B cell (primary cell): Measurements from ENCODE around the gene POLR2C. TPM values are rescaled to one million over a fixed set of nuclear protein-coding genes. Genes with fewer than 3 reads are reported as not detected.

ENCODE experiments used
- ATAC-seq: fragments of 200-7000 bp; cut with Tn5 transposase; one replicate; pipeline ENCODE4 v1.10.0; 2021; ENCODE audit warnings: low read depth, mild to moderate bottlenecking, moderate number of reproducible peaks, moderate library complexity
- CTCF ChIA-PET: fragments of 350-600 bp; sonication (Branson Sonifier 250); formaldehyde crosslinking; loops from one replicate; lab custom pipeline; 2021; ENCODE audit warnings: antibody characterized with exemption, inconsistent platforms; lab: Charles Lee
- POLR2A ChIA-PET: fragments of 350-600 bp; sonication (Branson Sonifier 250); formaldehyde crosslinking; loops from one replicate; lab custom pipeline; 2021; ENCODE audit warnings: antibody characterized with exemption; lab: Charles Lee
- DNase-seq: peaks from one replicate; pipeline ENCODE4 v3.0.0; 2013
- H2AFZ ChIP-seq: 2 replicates; pipeline ENCODE4 v1.6.1; 2012; ENCODE audit warnings: mild to moderate bottlenecking, low read depth, low read length; ENCODE audit not compliant: insufficient read depth, poor library complexity, severe bottlenecking
- H3K27ac ChIP-seq, 2 donors: 1 replicate in 1 of 2; 2 replicates in 1 of 2; pipeline ENCODE4 v1.5.1; 2012 to 2013; ENCODE audit warnings: low read length in 2 of 2, mild to moderate bottlenecking in 2 of 2, moderate library complexity in 1 of 2
- H3K27me3 ChIP-seq, 4 experiments: fragments of 200-600 bp in 1 of 4; sonication (generic) in 1 of 4; replicated peaks in 1 of 4; 1 replicate in 2 of 4; 2 replicates in 2 of 4; pipeline versions ENCODE4 v1.6.1 to v1.7.0; 2013 to 2016; ENCODE audit warnings: low read length in 3 of 4, mild to moderate bottlenecking in 2 of 4, mixed read lengths in 1 of 4, moderate library complexity in 1 of 4; ENCODE audit not compliant: insufficient read depth in 4 of 4, control insufficient read depth in 3 of 4; ENCODE audit errors: control extremely low read depth in 1 of 4
- H3K36me3 ChIP-seq, 2 experiments: replicated peaks in 1 of 2; 1 replicate in 1 of 2; 2 replicates in 1 of 2; pipeline versions ENCODE4 v1.6.1 to v1.7.1; 2013; ENCODE audit warnings: low read length in 1 of 2; ENCODE audit not compliant: insufficient read depth in 2 of 2, control insufficient read depth in 1 of 2; ENCODE audit errors: control extremely low read depth in 1 of 2, extremely low read depth in 1 of 2
- H3K4me1 ChIP-seq, 2 donors: fragments of 200-600 bp in 1 of 2; sonication (generic) in 1 of 2; 1 replicate in 1 of 2; 2 replicates in 1 of 2; pipeline versions ENCODE4 v1.5.1 to v1.6.1; 2013 to 2017; ENCODE audit warnings: low read length in 2 of 2; ENCODE audit not compliant: control insufficient read depth in 2 of 2, insufficient read depth in 2 of 2
- H3K4me2 ChIP-seq: replicated peaks from 2 replicates; pipeline ENCODE3; 2012; ENCODE audit warnings: mild to moderate bottlenecking, low read depth, low read length; ENCODE audit not compliant: poor library complexity, severe bottlenecking
- H3K4me3 ChIP-seq, 5 experiments: fragments of 200-600 bp in 1 of 5; sonication (generic) in 1 of 5; 1 replicate in 3 of 5; 2 replicates in 2 of 5; pipeline versions ENCODE4 v1.5.1 to v1.7.0; 2011 to 2016; ENCODE audit warnings: low read length in 4 of 5, mild to moderate bottlenecking in 4 of 5, low read depth in 2 of 5, control low read depth in 1 of 5, moderate library complexity in 1 of 5; ENCODE audit not compliant: insufficient read depth in 1 of 5; ENCODE audit errors: control extremely low read depth in 1 of 5, extremely low read depth in 1 of 5
- H3K79me2 ChIP-seq: fragments of 200-600 bp; sonication (generic); one replicate; pipeline ENCODE4 v1.6.0; 2016; ENCODE audit warnings: low read length; ENCODE audit not compliant: control insufficient read depth, insufficient read depth
- H3K9ac ChIP-seq: fragments of 200-600 bp; sonication (generic); 2 replicates; pipeline ENCODE4 v1.6.1; 2017; ENCODE audit warnings: mild to moderate bottlenecking, low read length, moderate library complexity
- H3K9me3 ChIP-seq, 3 donors: one replicate each; pipeline versions ENCODE4 v1.6.1 to v1.7.1; 2013; ENCODE audit warnings: low read length in 2 of 3; ENCODE audit not compliant: control insufficient read depth in 2 of 3, insufficient read depth in 1 of 3; ENCODE audit errors: control extremely low read depth in 1 of 3
- H4K20me1 ChIP-seq: 2 replicates; pipeline ENCODE4 v1.6.0; 2012; ENCODE audit warnings: mild to moderate bottlenecking, low read length; ENCODE audit not compliant: insufficient read depth, control insufficient read depth, poor library complexity, severe bottlenecking
- H3K27ac Mint-ChIP-seq: one replicate; pipeline ENCODE4 v1.8.0; 2021; ENCODE audit warnings: mixed read lengths
- H3K27me3 Mint-ChIP-seq: one replicate; pipeline ENCODE4 v1.8.0; 2021; ENCODE audit warnings: mixed read lengths
- H3K4me1 Mint-ChIP-seq: one replicate; pipeline ENCODE4 v1.8.0; 2021; ENCODE audit warnings: mixed read lengths
- H3K4me3 Mint-ChIP-seq: one replicate; pipeline ENCODE4 v1.8.0; 2021; ENCODE audit warnings: mixed read lengths
- H3K9me3 Mint-ChIP-seq: one replicate; pipeline ENCODE4 v1.8.0; 2022; ENCODE audit warnings: mixed read lengths; ENCODE audit not compliant: insufficient read depth
- CTCF ChIP-seq: fragments of 200-600 bp; IDR thresholded peaks from one replicate; pipeline ENCODE4 v1.8.0; 2022; ENCODE audit warnings: antibody characterized with exemption, mild to moderate bottlenecking
- EZH2 ChIP-seq: IDR thresholded peaks from 2 replicates; pipeline ENCODE4 v1.6.1; 2012; ENCODE audit warnings: borderline replicate concordance, low read depth, mild to moderate bottlenecking, moderate library complexity, low read length; ENCODE audit not compliant: insufficient read depth, poor library complexity, severe bottlenecking
- WGBS: methylation state at CpG from one replicate; pipeline ENCODE4 v1.1.5; 2013; ENCODE audit warnings: missing lambda C conversion rate; ENCODE audit not compliant: insufficient coverage; 5-methylcytosine and 5-hydroxymethylcytosine counted together
- intact Hi-C: fragments of 100-400 bp; cut with micrococcal nuclease; formaldehyde crosslinking; loops from one replicate; pipeline ENCODE4 v1.10.0; 2022
- polyA plus RNA-seq: library from polyadenylated mRNA; depleted of rRNA; stranded (reverse); fragments of >200 nt; gene quantifications from 2 replicates; pipeline ENCODE4 v1.2.3, GENCODE V29; 2012
- total RNA-seq, 2 donors: library from RNA; stranded (reverse); fragments of 120-200 nt in 1 of 2; gene quantifications; 1 replicate in 1 of 2; 2 replicates in 1 of 2; pipeline versions ENCODE4 v1.2.3 to v1.2.4, GENCODE V29; 2013 to 2022

POLR2C gene
- total and polyA plus RNA-seq, 2 donors (not counting 1 experiment from before 2014, with no cell fraction given): 57.8 to 70.1 TPM

- TF ChIP-seq CTCF (no peak), EZH2 (no peak)
- no peak overlapping the region for H2AFZ ChIP-seq
- Mint-ChIP-seq H3K9me3 (no peaks in the 10 kb centered on the region), H3K4me1 (peaks cover 29% of the 10 kb centered on the region), H3K4me3 (no peak overlapping the region), H3K27me3 (no peaks in the 10 kb centered on the region), H3K27ac (no peak overlapping the region)
- no peak overlapping the region for H3K4me2 ChIP-seq
- H3K4me3 ChIP-seq: no peak overlapping the region
- DNase-seq: no peak
- H3K9ac ChIP-seq: no peak overlapping the region
- CTCF ChIA-PET: interaction anchor here (0.7 to 7.8 kb wide), 14 partner anchors 13 to 218 kb away, joined by 3 to 111 read pairs (median 12); partner anchors contain the start of genes ADGRG5 and CCDC102A
- H3K27me3 ChIP-seq: no peaks in the 10 kb centered on the region
- peaks cover 0 to 4% (median 0%) of the 10 kb centered on the region in 3 donors for H3K9me3 ChIP-seq
- H4K20me1 ChIP-seq: no peaks in the 10 kb centered on the region
- H3K27ac ChIP-seq: no peak overlapping the region
- peaks cover 14% of the 10 kb centered on the region for H3K79me2 ChIP-seq
- 98% methylated on average over 13 of the region's 13 CpGs for WGBS
- intact Hi-C loops: no loop called here
- no peak for ATAC-seq
- H3K4me1 ChIP-seq: peaks cover 22 to 26% of the 10 kb centered on the region in 2 donors
- POLR2A ChIA-PET: interaction anchor here (1.3 kb wide), 1 partner anchor 102 kb away, joined by 4 read pairs; no protein-coding TSS in a partner anchor
- peaks cover 0 to 19% of the 10 kb centered on the region in 2 experiments for H3K36me3 ChIP-seq
Measured at GRCh38 chr16:57518520-57518919, 56.0 kb downstream of the POLR2C start.

- no peak overlapping the region for H3K27ac Mint-ChIP-seq
Measured at GRCh38 chr16:57518922-57519321, 56.4 kb downstream of the POLR2C start.

More at GRCh38 chr16:57518922-57519321, 56.4 kb downstream of the POLR2C start:
- H3K4me3 Mint-ChIP-seq: no peak overlapping the region
- Histone ChIP-seq H2AFZ (no peak overlapping the region), H4K20me1 (no peaks in the 10 kb centered on the region), H3K9ac (no peak overlapping the region), H3K4me2 (no peak overlapping the region), H3K27me3 (no peaks in the 10 kb centered on the region), H3K9me3 (peaks cover 0 to 4% (median 0%) of the 10 kb centered on the region in 3 donors), H3K27ac (no peak overlapping the region), H3K4me3 (no peak overlapping the region), H3K4me1 (peaks cover 26 to 30% of the 10 kb centered on the region in 2 donors), H3K36me3 (peaks cover 0 to 19% of the 10 kb centered on the region in 2 experiments), H3K79me2 (peaks cover 14% of the 10 kb centered on the region)
- ChIA-PET POLR2A (interaction anchor here (1.3 kb wide), 1 partner anchor 102 kb away, joined by 4 read pairs; no protein-coding TSS in a partner anchor), CTCF (interaction anchor here (0.9 to 7.8 kb wide), 15 partner anchors 13 to 425 kb away, joined by 3 to 111 read pairs (median 9); partner anchors contain the start of genes ADGRG5, CCDC102A and DOK4)
- peaks cover 32% of the 10 kb centered on the region for H3K4me1 Mint-ChIP-seq
- intact Hi-C loops: loop anchor here (1.0 kb wide), 3 partner anchors 57 to 219 kb away; no protein-coding TSS in a partner anchor
- ATAC-seq (no peak), DNase-seq (no peak)
- no peaks in the 10 kb centered on the region for H3K9me3 Mint-ChIP-seq
- no peak for TF ChIP-seq EZH2
- TF ChIP-seq CTCF: no peak
- no peaks in the 10 kb centered on the region for H3K27me3 Mint-ChIP-seq
- 97% methylated on average over 6 of the region's 6 CpGs for WGBS
